ENCODE measurements around the gene SEC31A.
"Not testable (repeated sequence)": the region's sequence is repeated elsewhere in the genome, so short reads cannot be mapped to it uniquely, and the experiment has no call there.

Gene SEC31A

GRCh38 chr4:82833696-82834313 is 57.1 kb downstream of the SEC31A start:
- DNase-seq (ENCODE audit: low spot score) = no peak

GRCh38 chr4:82833060-82833459 is 57.9 kb downstream of the SEC31A start:
- not testable (repeated sequence) for DNase-seq (ENCODE audit: low spot score)

DNA sequence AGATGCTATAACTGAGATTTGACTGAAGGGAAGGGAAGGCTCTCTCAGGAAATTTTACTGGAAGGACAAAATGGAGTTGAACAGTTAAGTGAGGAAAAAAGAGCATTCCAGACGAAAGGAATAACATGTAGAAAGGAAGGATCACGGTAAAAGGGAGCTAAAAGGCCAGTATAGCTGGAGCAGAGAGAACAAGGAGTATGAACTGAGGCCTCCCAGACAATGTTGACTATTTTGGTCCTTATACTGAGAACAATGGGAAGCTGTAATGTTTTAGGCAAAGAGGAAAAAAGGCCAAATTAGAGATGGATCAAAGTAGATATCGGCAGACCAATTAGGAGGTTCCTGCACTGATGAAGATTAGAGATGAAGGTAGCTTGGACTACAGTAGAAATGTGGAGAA is 65.5 kb downstream of the SEC31A start:
- no peak for DNase-seq (ENCODE audit: low spot score)

DNA sequence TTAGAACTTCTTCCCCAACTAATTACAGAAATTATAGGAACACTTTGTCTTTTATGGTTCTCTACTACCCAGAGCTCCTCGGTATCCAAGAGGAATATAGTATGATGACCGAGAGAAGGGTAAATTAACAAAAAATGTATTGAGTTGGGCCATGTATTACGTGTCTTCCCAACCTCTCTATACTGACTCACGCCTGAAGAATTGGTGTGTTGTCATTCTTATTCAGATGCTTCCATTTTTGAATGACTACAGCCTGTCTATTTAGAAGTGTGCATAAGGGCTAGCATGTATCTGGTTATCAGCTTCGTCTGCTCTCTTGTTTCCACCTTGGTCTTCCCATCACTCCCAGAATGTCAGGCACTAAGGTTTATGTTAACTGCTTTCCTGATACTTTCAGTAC is 67.9 kb downstream of the SEC31A start:
- no peak for DNase-seq (ENCODE audit: low spot score)

DNA sequence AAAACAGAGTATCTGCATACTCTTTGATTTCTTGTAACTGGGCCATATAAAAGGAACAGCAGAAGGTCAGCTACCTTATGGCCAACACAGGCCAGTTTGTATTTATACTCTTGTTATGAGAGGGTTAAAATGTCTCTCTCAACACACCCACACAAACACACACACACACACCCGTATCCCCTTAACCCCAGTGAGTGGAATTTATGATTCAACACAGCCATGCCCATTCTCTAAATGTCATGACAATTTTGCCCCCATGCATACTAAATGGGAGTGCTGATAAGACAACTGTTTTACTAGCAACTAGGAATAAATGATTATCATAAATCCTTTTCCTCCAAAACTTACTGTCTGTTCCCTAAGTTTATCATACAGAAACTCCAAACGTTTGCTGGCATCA is 70.3 kb downstream of the SEC31A start:
- no peak for DNase-seq (ENCODE audit: low spot score)

DNA sequence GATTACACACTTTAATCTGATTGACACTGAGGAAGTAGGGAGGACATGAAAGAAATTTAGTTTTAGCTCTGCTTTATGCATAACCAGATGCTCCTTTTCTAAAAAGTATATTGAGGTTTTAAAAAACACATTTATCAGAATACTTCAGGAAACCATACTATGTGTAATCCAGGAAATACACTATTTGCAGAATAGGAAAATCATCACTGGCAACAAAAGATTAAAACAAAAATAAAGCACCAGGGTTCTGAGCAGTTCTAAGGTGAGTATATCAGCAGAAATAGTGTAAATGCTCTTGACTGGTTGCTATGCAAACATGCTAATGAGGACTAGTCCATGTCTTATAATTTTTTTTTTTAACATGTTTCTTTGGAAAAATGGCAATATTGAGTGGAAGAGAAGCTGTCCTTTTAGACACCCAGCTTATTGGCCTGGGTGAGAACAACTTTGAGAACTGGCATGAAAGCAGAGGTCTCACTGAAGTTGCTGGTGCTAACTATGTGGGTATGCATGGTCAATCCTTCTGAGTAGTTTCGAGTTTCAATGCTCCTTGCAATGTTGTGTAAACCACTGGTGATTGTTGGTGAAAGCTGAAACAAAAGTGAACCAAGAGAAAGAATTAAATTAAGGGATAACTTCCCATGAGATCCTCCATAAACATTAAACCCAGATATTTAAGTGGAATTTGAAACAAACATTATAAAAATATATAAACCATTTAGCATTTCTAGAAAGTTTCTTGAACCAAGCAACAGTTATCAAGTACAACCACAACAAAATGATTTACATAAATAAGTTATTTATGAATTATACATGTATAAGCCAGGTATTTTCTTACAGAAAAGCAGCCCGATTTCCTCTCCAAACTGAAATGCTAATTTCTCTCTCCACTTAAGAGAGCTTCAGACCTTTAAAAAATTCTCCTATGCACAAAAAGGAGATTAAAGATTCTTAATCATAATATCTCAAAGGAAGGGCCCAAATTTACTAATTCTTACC is 72.0 kb downstream of the SEC31A start:
- DNase-seq (ENCODE audit: low spot score) = no peak

GRCh38 chr4:82816874-82817273 is 74.1 kb downstream of the SEC31A start:
- DNase-seq (ENCODE audit: low spot score) = not testable (repeated sequence)

DNA sequence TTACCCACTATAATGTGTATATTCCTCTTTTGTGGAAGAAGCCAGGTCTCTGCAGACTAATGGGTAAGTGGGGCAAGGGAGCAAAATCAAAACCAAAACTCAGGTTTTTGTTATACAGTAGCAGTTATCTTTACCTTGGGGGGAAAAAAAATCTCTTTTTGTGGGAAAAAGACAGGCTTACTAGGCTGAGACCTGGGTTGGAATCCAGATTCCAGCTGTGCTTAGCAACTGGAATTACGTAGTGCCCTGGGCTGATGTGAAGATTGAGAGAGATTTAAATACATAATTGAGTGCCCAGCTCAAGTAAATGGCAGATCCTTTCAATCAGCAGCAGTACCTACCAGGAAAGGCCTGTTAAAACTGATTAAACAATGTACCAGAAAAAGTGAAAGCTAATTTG is 76.9 kb downstream of the SEC31A start:
- DNase-seq (ENCODE audit: low spot score) = no peak

DNA sequence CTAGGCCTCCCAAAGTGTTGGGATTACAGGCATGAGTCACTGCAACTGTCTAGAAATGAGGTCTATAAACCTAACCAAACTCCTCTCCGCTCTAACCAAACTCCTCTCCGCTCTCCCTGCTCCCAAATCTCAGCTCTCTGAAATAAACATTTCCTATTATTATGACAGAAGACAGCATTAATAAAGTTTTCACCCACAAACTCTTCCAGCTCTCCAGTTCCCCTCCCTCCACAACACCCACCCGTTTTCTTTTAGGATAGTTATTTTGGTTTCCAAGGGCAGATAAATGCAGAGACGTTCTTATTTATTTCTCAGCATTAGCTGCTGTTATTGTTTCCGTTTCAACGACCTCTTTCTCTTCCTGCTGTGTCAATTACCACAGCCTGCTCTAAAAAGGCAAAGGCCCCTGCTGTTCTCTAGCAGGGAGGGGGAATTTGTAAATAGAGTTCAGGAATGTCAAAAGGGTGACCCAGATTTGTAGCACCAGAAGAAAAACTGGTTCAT is 79.1 kb downstream of the SEC31A start:
- peak; percentile 44 for DNase-seq (ENCODE audit: low spot score)

DNA sequence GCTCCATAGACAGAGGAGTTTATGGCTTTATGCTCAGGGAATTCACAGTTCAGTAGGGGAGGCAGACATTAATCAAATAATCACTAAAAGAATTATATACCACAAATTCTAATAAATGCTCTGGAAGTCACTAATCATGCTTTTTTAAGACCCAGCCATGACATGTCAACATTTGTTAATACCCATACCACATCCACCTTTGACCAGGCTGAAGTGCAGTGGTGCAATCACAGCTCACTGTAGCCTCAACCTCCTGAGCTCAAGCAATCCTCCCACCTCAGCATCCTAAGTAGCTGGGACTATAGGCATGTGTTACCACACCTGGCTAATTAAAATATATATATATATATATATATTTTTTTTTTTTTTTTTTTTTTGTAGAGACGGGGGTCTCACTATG is 79.6 kb downstream of the SEC31A start:
- no peak for DNase-seq (ENCODE audit: low spot score)

GRCh38 chr4:82810176-82810575 is 80.8 kb downstream of the SEC31A start:
- no peak for DNase-seq (ENCODE audit: low spot score)

DNA sequence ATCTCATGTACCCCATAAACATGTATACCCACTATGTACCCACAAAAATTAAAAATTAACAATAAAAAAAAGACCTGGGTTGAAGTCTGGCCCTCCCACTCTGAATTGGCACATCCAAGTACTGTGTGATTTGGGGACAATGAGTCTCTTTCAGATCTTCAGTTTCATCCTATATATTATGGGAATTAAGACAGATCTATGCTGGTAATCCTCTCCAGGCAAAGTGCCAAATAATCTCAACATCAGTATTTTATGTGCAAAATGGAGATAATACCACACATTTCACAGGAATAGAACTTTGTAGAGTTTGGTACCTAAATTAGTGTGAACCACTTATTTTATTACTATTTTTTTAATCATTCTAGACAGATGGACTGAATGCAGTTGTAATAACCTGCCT is 81.3 kb downstream of the SEC31A start:
- peak; percentile 62 for DNase-seq (ENCODE audit: low spot score)

- DNase-seq (ENCODE audit: low spot score) = no peak
Measured at GRCh38 chr4:82803746-82804145, 87.2 kb downstream of the SEC31A start.

DNA sequence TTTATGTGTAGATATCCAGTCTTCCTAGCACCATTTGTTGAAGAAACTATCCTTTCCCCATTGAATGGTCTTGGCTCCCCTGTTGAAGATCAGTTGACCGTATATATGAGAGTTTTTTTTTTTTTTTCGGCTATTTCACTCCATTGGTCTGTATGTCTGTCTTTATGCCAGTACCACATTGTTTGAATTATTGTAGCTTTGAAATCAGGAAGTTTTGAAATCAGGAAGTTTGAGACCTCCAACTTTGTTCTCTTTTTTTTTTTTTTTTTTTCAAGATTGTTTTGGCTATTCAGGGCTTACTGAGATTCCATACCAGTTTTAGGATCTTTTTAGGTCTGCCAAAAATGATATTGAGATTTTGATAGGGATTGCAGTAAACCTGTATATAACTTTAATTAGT is 88.0 kb downstream of the SEC31A start:
- DNase-seq (ENCODE audit: low spot score) = no peak

DNA sequence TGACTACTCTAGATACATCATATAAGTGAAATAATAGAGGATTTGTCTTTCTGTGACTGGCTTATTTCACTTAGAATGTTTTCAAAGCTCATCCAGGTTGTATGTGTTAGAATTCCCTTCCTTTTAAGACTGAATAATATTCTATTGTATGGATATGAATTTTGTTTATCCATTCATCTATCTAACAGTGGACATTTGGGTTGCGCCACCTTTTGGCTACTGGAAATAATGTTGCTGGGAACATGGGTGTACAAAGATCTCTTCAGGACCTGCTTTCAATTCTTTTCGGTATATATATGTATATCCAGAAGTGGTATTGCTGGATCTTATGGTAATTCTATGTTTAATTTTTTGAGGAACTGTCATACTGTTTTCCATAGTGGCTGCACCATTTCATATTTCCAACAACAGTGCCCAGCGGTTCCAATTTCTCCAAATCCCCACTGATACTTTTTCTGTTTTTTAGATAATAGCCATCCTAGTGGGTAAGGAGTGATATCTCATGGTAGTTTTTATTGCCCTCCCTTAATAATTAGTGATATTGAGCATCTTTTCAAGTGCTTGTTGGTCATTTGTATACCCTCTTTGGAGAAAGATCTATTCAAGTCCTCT is 88.9 kb downstream of the SEC31A start:
- DNase-seq (ENCODE audit: low spot score) = no peak

- no peak for DNase-seq (ENCODE audit: low spot score)
Measured at GRCh38 chr4:82799006-82799881, 91.7 kb downstream of the SEC31A start.

- DNase-seq (ENCODE audit: low spot score) = peak; percentile 66
Measured at GRCh38 chr4:82798168-82799005, 92.6 kb downstream of the SEC31A start, which contains the start of gene SCD5. TSS of gene SCD5 (minus strand) at chr4:82798796. CDS start at chr4:82798537, 259 bp downstream.

- no peak for DNase-seq (ENCODE audit: low spot score)
Measured at GRCh38 chr4:82797405-82798111, 93.4 kb downstream of the SEC31A start.

GRCh38 chr4:82797040-82797404 is 93.9 kb downstream of the SEC31A start:
- no peak for DNase-seq (ENCODE audit: low spot score)
